Brain microvascular endothelial cell (primary cell): Measurements from ENCODE around the gene RPS17.
"Not testable (repeated sequence)": the region's sequence is repeated elsewhere in the genome, so short reads cannot be mapped to it uniquely, and the experiment has no call there.

ENCODE experiments used
- DNase-seq: peaks from one replicate; pipeline ENCODE4 v3.0.0-alpha.2; 2020
- H3K27ac ChIP-seq: fragments of 250-450 bp; sonication (Bioruptor Pico); 2 replicates; pipeline ENCODE4 v1.5.1; 2020; ENCODE audit warnings: mild to moderate bottlenecking, moderate library complexity
- H3K27me3 ChIP-seq: fragments of 250-450 bp; sonication (Bioruptor Pico); replicated peaks from 2 replicates; pipeline ENCODE4 v1.5.1; 2020; ENCODE audit warnings: mild to moderate bottlenecking
- H3K36me3 ChIP-seq: fragments of 250-450 bp; sonication (Bioruptor Pico); replicated peaks from 2 replicates; pipeline ENCODE4 v1.5.1; 2020; ENCODE audit warnings: mild to moderate bottlenecking
- H3K4me3 ChIP-seq: 2 replicates; pipeline ENCODE4 v1.5.1; 2011; ENCODE audit warnings: low read depth, mild to moderate bottlenecking, control low read depth, low read length, moderate library complexity
- CTCF ChIP-seq: IDR thresholded peaks from 2 replicates; pipeline ENCODE4 v1.5.1; 2011; ENCODE audit warnings: low read depth, mild to moderate bottlenecking, moderate library complexity, low read length, control low read depth, inconsistent platforms; ENCODE audit errors: missing control alignments
- in situ Hi-C: cut with HindIII; loops from 2 replicates; pipeline ENCODE4 v1.10.0; 2017; ENCODE audit warnings: low sequenced_read_pairs, low pct_ligation_motif_present

The RPS17 gene

GRCh38 chr15:82537351-82537908 lies 2.8 kb downstream of the RPS17 start:
- Histone ChIP-seq H3K27ac (no peak overlapping the region), H3K36me3 (peaks cover 50% of the 10 kb centered on the region), H3K4me3 (peak overlapping the region; percentile 100), H3K27me3 (no peaks in the 10 kb centered on the region)
- DNase-seq: no peak
- in situ Hi-C loops: no loop called here
- TF ChIP-seq CTCF: no peak

DNA sequence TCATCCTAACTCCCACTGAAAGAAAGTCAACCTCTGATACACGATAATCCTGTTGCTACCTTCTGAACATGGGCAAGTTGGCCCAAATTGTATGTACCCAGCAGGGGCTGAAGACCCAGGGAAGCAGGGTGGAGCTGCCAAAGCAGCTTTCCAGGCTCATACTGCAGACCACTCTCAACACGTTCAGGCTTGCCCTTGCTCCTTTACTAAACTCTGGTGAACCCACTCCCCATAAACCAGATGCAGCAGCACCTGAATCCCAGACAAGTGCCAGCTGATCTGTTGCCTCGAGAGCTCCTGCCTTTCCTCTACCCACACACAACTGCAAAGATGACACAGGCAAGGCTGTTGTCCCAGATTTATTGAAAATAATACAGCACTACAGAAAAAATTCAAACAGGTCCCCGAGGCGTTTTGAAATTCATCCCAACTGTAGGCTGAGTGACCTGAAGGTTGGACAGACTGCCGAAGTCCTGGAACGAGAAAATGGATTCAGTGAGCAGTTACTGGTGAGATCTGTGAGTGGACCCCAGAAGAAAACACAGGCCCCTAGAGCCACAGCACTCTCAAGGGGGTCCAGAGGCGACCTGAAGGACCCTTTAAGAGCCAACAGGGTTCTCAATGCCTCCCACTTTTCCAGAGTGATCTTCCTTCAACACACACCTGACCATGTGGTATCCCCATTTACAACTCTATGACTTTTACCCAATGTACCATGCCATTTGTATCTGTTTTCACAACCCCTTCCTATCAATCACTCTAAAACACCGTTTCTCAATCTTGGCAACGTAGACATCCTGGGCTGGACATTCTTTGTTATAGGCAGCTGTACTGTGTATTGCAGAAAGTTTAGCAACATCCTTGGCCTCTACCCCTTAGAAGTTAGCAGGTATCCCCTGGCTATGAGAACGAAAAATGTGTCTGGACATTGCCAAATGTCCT lies 3.6 kb downstream of the RPS17 start:
- TF ChIP-seq CTCF: no peak
- no peak overlapping the region for H3K27ac ChIP-seq
- in situ Hi-C loops: no loop called here
- no peaks in the 10 kb centered on the region for H3K27me3 ChIP-seq
- H3K4me3 ChIP-seq: no peak overlapping the region
- DNase-seq: no peak
- peaks cover 50% of the 10 kb centered on the region for H3K36me3 ChIP-seq

GRCh38 chr15:82535566-82536408 lies 4.5 kb downstream of the RPS17 start:
- in situ Hi-C loops: no loop called here
- TF ChIP-seq CTCF: no peak
- DNase-seq: no peak
- peaks cover 50% of the 10 kb centered on the region for H3K36me3 ChIP-seq
- no peak overlapping the region for H3K4me3 ChIP-seq
- no peak overlapping the region for H3K27ac ChIP-seq
- H3K27me3 ChIP-seq: no peaks in the 10 kb centered on the region

- in situ Hi-C loops, H3K27ac ChIP-seq: not testable (repeated sequence)
- peaks cover 50% of the 10 kb centered on the region for H3K36me3 ChIP-seq
These were observed 5.1 kb downstream of the RPS17 start for GRCh38 chr15:82535151-82535550.

DNA sequence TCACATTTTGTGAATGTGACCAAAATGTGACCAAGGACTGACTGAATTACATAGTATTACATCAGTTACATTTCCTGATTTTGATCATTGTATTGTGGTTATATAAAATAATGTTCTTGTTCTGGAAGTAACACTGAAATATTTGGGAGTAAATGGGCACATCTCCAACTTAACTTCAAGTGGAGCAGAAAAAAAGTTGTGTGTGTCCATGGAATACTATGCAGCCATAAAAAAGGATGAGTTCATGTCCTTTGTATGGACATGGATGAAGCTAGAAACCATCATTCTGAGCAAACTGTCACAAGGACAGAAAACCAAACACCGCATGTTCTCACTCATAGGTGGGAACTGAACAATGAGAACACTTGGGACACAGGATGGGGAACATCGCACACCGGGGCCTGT lies 5.8 kb downstream of the RPS17 start:
- H3K27me3 ChIP-seq, DNase-seq, in situ Hi-C loops, H3K4me3 ChIP-seq, H3K27ac ChIP-seq: not testable (repeated sequence)
- H3K36me3 ChIP-seq: peaks cover 45% of the 10 kb centered on the region

More at GRCh38 chr15:82535151-82535550, 5.1 kb downstream of the RPS17 start:
- DNase-seq, H3K4me3 ChIP-seq, H3K27me3 ChIP-seq: not testable (repeated sequence)

DNA sequence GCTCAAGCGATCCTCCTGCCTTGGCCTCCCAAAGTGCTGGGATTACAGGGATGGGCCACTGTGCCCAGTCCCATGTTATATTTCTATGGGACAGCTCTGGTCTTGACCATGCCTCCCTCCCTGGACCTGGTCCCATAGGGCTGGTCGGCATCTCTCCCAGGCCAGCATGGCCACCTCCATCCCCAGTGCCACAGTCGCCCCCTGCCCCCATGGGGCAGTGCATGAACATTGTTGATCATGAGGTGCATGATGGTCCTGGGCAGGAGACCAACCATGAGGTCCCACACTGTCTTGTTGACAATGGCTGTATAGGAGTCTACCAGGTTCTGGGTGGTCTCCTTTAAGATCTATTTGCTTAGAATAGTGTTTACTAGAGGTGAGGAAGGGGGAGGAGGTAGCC lies 6.5 kb downstream of the RPS17 start:
- in situ Hi-C loops: no loop called here

More for the DNA sequence above, 6.5 kb downstream of the RPS17 start:
- no peak for DNase-seq
- H3K27ac ChIP-seq: no peak overlapping the region
- H3K4me3 ChIP-seq: no peak overlapping the region
- TF ChIP-seq CTCF: no peak
- peaks cover 41% of the 10 kb centered on the region for H3K36me3 ChIP-seq
- no peaks in the 10 kb centered on the region for H3K27me3 ChIP-seq
